ENCODE measurements around the gene HNRNPLL. TPM values are rescaled to one million over a fixed set of nuclear protein-coding genes. Genes with fewer than 3 reads are reported as not detected.

The HNRNPLL gene
- total and polyA plus RNA-seq, 4 experiments from 2014 or later: 71.2 to 105 (median 88.9) TPM

GRCh38 chr2:38602136-38602731, 494 bp downstream of the HNRNPLL start:
- no peaks in the 10 kb centered on the region for H3K36me3 ChIP-seq (ENCODE audit: insufficient read depth, low read length)
- H3K27ac ChIP-seq (ENCODE audit: low read depth, low read length): peak overlapping the region; percentile 89
- intact Hi-C loops (cut with micrococcal nuclease): loop anchor here (5.0 to 10.0 kb wide), 2 partner anchors 140 to 523 kb away; partner anchors contain the start of gene SOS1
- DNase-seq: peak in 4 of 5 donors; percentile 34 to 57 (median 46)
- H3K9me3 Mint-ChIP-seq: no peaks in the 10 kb centered on the region
- H3K36me3 Mint-ChIP-seq: peaks cover 0 to 20% of the 10 kb centered on the region in 2 donors
- peak overlapping the region; percentile 64 to 71 for H3K4me3 ChIP-seq (ENCODE audit: low read length in 2 of 2)
- no peaks in the 10 kb centered on the region for H3K9me3 ChIP-seq (ENCODE audit: control insufficient read depth in 1 of 2, low read length in 2 of 2)
- H3K4me1 Mint-ChIP-seq: peaks cover 26 to 49% (median 39%) of the 10 kb centered on the region in 4 donors
- no peaks in the 10 kb centered on the region for H3K27me3 ChIP-seq (ENCODE audit: insufficient read depth, low read length)
- H3K27me3 Mint-ChIP-seq: peaks cover 0 to 2% of the 10 kb centered on the region in 2 donors
- ChIA-PET CTCF (ENCODE audit: partially characterized antibody) (interaction anchor here (1.0 to 14.1 kb wide), 20 partner anchors 8 to 139 kb away, joined by 3 to 268 read pairs (median 10); partner anchors contain the start of gene GALM), POLR2A (ENCODE audit: partially characterized antibody) (interaction anchor here (0.8 to 19.5 kb wide), 28 partner anchors 7 to 526 kb away, joined by 3 to 332 read pairs (median 9); partner anchors contain the start of genes GALM and SRSF7)
- peak overlapping the region; percentile 81 to 95 (median 88) for H3K27ac Mint-ChIP-seq
- peak overlapping the region; percentile 86 to 98 (median 97) for H3K4me3 Mint-ChIP-seq
- peaks cover 44% of the 10 kb centered on the region for H3K4me1 ChIP-seq (ENCODE audit: insufficient read depth, low read length)

- peaks cover 48% of the 10 kb centered on the region for H3K4me1 ChIP-seq (ENCODE audit: insufficient read depth, low read length)
- H3K36me3 ChIP-seq (ENCODE audit: insufficient read depth, low read length): no peaks in the 10 kb centered on the region
- CTCF ChIA-PET (ENCODE audit: partially characterized antibody): interaction anchor here (0.9 to 14.1 kb wide), 21 partner anchors 8 to 147 kb away, joined by 3 to 268 read pairs (median 8); partner anchors contain the start of gene GALM
- peak overlapping the region; percentile 81 to 95 (median 88) for H3K27ac Mint-ChIP-seq
- H3K27me3 Mint-ChIP-seq: peaks cover 0 to 2% of the 10 kb centered on the region in 2 donors
- peak overlapping the region; percentile 89 for H3K27ac ChIP-seq (ENCODE audit: low read depth, low read length)
- H3K27me3 ChIP-seq (ENCODE audit: insufficient read depth, low read length): no peaks in the 10 kb centered on the region
- peak overlapping the region; percentile 86 to 98 (median 97) for H3K4me3 Mint-ChIP-seq
- H3K9me3 Mint-ChIP-seq: no peaks in the 10 kb centered on the region
- DNase-seq: peak in 1 of 5 donors; percentile 35
- POLR2A ChIA-PET (ENCODE audit: partially characterized antibody): interaction anchor here (0.7 to 19.5 kb wide), 29 partner anchors 7 to 527 kb away, joined by 3 to 332 read pairs (median 9); partner anchors contain the start of genes GALM and SRSF7
- peak overlapping the region; percentile 64 to 71 for H3K4me3 ChIP-seq (ENCODE audit: low read length in 2 of 2)
- H3K36me3 Mint-ChIP-seq: peaks cover 0 to 20% of the 10 kb centered on the region in 2 donors
- no peaks in the 10 kb centered on the region for H3K9me3 ChIP-seq (ENCODE audit: control insufficient read depth in 1 of 2, low read length in 2 of 2)
- intact Hi-C loops (cut with micrococcal nuclease): loop anchor here (5.0 to 10.0 kb wide), 2 partner anchors 141 to 523 kb away; partner anchors contain the start of gene SOS1
- H3K4me1 Mint-ChIP-seq: peaks cover 32 to 55% (median 45%) of the 10 kb centered on the region in 4 donors
Observed at GRCh38 chr2:38601463-38602135, 1.1 kb downstream of the HNRNPLL start.

DNA sequence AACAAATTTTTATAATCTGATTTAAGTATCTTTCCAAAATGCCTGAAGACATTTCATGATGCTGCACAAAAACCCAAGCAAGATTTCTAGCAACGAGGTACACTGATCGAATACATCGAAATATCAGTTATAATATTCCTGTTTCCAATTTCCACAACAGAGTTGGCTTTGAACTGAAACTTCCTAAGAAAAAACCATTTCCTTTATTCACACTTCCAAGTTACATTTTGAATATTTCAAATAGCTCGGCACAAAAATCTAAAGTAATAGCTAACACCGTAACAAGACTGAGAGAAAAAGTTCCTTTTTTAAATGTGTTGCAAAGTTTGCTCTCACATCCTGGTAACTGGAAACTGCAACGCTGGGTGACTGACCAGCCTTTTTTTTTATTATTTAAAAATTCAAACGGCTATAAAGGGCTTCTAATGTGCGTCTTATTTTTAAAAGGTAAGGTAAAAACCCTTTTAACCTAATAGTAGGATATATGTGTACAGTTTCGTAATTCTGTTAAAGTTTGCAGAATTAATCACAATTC, 1.7 kb downstream of the HNRNPLL start:
- H3K4me1 ChIP-seq (ENCODE audit: insufficient read depth, low read length): peaks cover 54% of the 10 kb centered on the region
- H3K36me3 ChIP-seq (ENCODE audit: insufficient read depth, low read length): no peaks in the 10 kb centered on the region
- H3K27me3 Mint-ChIP-seq: peaks cover 0 to 2% of the 10 kb centered on the region in 2 donors
- H3K4me1 Mint-ChIP-seq: peaks cover 32 to 61% (median 50%) of the 10 kb centered on the region in 4 donors
- H3K36me3 Mint-ChIP-seq: peaks cover 0 to 20% of the 10 kb centered on the region in 2 donors
- ChIA-PET POLR2A (ENCODE audit: partially characterized antibody) (interaction anchor here (0.7 to 19.5 kb wide), 23 partner anchors 11 to 528 kb away, joined by 3 to 332 read pairs (median 9); partner anchors contain the start of genes GALM and SRSF7), CTCF (ENCODE audit: partially characterized antibody) (interaction anchor here (0.9 to 14.1 kb wide), 18 partner anchors 11 to 148 kb away, joined by 3 to 268 read pairs (median 8); partner anchors contain the start of gene GALM)
- H3K4me3 Mint-ChIP-seq: peak overlapping the region; percentile 86 to 98 (median 97)
- no peaks in the 10 kb centered on the region for H3K9me3 Mint-ChIP-seq
- peak overlapping the region; percentile 64 to 71 for H3K4me3 ChIP-seq (ENCODE audit: low read length in 2 of 2)
- peak overlapping the region; percentile 81 to 97 (median 92) for H3K27ac Mint-ChIP-seq
- no peaks in the 10 kb centered on the region for H3K9me3 ChIP-seq (ENCODE audit: control insufficient read depth in 1 of 2, low read length in 2 of 2)
- H3K27ac ChIP-seq (ENCODE audit: low read depth, low read length): peak overlapping the region; percentile 89
- H3K27me3 ChIP-seq (ENCODE audit: insufficient read depth, low read length): no peaks in the 10 kb centered on the region
- intact Hi-C loops (cut with micrococcal nuclease): loop anchor here (5.0 to 10.0 kb wide), 2 partner anchors 141 to 524 kb away; partner anchors contain the start of gene SOS1
- peak in 1 of 5 donors; percentile 14 for DNase-seq

DNA sequence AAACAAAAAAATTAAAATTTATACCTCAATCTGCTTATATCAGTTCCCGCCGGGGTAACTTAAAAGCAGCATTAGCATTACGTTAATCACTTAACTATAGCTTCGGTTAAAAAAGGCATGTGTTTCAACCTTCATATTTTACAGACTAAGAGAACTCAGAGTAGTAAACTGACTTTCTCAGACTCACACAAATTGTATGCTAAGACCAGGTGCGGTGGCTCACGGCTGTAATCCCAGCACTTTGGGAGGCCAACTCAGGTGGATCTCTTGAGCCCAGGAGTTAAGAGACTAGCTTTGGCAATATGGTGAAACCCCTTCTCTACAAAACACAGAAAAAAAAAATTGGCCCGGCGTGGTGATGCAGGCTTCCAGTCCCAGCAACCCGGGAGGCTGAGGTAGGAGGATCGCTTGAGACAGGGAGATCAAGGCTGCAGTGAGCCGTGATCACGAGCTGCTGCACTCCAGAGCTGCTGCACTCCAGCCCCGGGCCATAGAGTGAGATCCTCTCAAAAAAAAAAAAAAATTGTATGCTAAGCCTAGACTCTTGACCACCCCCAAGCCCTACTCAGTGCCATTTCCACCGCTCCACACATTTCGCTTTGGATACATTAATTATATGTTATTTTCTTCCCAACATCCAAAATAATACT, 2.4 kb downstream of the HNRNPLL start:
- H3K4me1 Mint-ChIP-seq: peaks cover 36 to 64% (median 51%) of the 10 kb centered on the region in 4 donors
- peak overlapping the region; percentile 64 to 71 for H3K4me3 ChIP-seq (ENCODE audit: low read length in 2 of 2)
- intact Hi-C loops (cut with micrococcal nuclease): loop anchor here (5.0 to 10.0 kb wide), 2 partner anchors 142 to 524 kb away; partner anchors contain the start of gene SOS1

DNA sequence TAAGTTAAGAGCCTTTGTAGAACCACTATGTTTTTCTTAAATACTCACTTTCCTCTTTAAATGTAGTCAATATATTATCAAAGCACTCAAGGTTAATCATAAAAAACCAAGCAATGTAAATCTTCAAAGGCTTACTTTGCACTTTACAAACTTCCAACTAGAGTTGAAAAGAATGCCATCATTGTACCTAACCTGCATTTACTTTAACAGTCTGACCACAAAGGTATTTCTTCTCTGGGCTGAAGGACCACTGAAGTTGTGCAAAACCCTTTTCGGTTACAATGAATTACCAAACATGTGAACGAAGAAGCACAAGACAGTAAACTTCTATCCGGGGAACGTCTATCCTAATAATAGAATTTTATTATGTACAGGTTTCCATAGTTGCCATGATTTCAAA, 3.0 kb downstream of the HNRNPLL start:
- Mint-ChIP-seq H3K4me1 (peaks cover 36 to 64% (median 50%) of the 10 kb centered on the region in 4 donors), H3K36me3 (peaks cover 0 to 20% of the 10 kb centered on the region in 2 donors), H3K4me3 (peak overlapping the region; percentile 86 to 98 (median 97)), H3K27me3 (peaks cover 0 to 2% of the 10 kb centered on the region in 2 donors), H3K27ac (peak overlapping the region; percentile 81 to 97 (median 92)), H3K9me3 (peaks cover 0 to 2% (median 0%) of the 10 kb centered on the region in 8 donors)
- Histone ChIP-seq H3K4me3 (ENCODE audit: low read length in 2 of 2) (peak overlapping the region; percentile 64 to 71), H3K9me3 (ENCODE audit: control insufficient read depth in 1 of 2, low read length in 2 of 2) (no peaks in the 10 kb centered on the region), H3K27ac (ENCODE audit: low read depth, low read length) (peak overlapping the region; percentile 89), H3K36me3 (ENCODE audit: insufficient read depth, low read length) (no peaks in the 10 kb centered on the region), H3K4me1 (ENCODE audit: insufficient read depth, low read length) (peaks cover 56% of the 10 kb centered on the region), H3K27me3 (ENCODE audit: insufficient read depth, low read length) (no peaks in the 10 kb centered on the region)
- ChIA-PET CTCF (ENCODE audit: partially characterized antibody) (interaction anchor here (1.6 to 14.1 kb wide), 8 partner anchors 10 to 141 kb away, joined by 4 to 268 read pairs (median 22); partner anchors contain the start of gene GALM), POLR2A (ENCODE audit: partially characterized antibody) (interaction anchor here (1.2 to 19.5 kb wide), 13 partner anchors 14 to 150 kb away, joined by 4 to 332 read pairs (median 42); partner anchors contain the start of genes GALM and SRSF7)
- peak in 1 of 5 donors; percentile 35 for DNase-seq
- intact Hi-C loops (cut with micrococcal nuclease): loop anchor here (5.0 to 10.0 kb wide), 2 partner anchors 143 to 525 kb away; partner anchors contain the start of gene SOS1

More for the DNA sequence above, 2.4 kb downstream of the HNRNPLL start:
- CTCF ChIA-PET (ENCODE audit: partially characterized antibody): interaction anchor here (0.9 to 14.1 kb wide), 13 partner anchors 11 to 148 kb away, joined by 3 to 268 read pairs (median 10); partner anchors contain the start of gene GALM
- peaks cover 54% of the 10 kb centered on the region for H3K4me1 ChIP-seq (ENCODE audit: insufficient read depth, low read length)
- Mint-ChIP-seq H3K27me3 (peaks cover 0 to 2% of the 10 kb centered on the region in 2 donors), H3K27ac (peak overlapping the region; percentile 81 to 97 (median 92)), H3K9me3 (no peaks in the 10 kb centered on the region), H3K36me3 (peaks cover 0 to 20% of the 10 kb centered on the region in 2 donors), H3K4me3 (peak overlapping the region; percentile 86 to 98 (median 97))
- no peaks in the 10 kb centered on the region for H3K9me3 ChIP-seq (ENCODE audit: control insufficient read depth in 1 of 2, low read length in 2 of 2)
- POLR2A ChIA-PET (ENCODE audit: partially characterized antibody): interaction anchor here (0.7 to 19.5 kb wide), 16 partner anchors 11 to 149 kb away, joined by 3 to 332 read pairs (median 28); partner anchors contain the start of genes GALM and SRSF7
- H3K36me3 ChIP-seq (ENCODE audit: insufficient read depth, low read length): no peaks in the 10 kb centered on the region
- no peaks in the 10 kb centered on the region for H3K27me3 ChIP-seq (ENCODE audit: insufficient read depth, low read length)
- H3K27ac ChIP-seq (ENCODE audit: low read depth, low read length): peak overlapping the region; percentile 89
- peak in 1 of 5 donors; percentile 36 for DNase-seq

GRCh38 chr2:38598991-38599295, 3.8 kb downstream of the HNRNPLL start:
- H3K9me3 Mint-ChIP-seq: peaks cover 0 to 2% (median 0%) of the 10 kb centered on the region in 8 donors
- H3K4me1 Mint-ChIP-seq: peaks cover 31 to 61% (median 46%) of the 10 kb centered on the region in 4 donors
- H3K27ac ChIP-seq (ENCODE audit: low read depth, low read length): peak overlapping the region; percentile 89
- no peaks in the 10 kb centered on the region for H3K9me3 ChIP-seq (ENCODE audit: control insufficient read depth in 1 of 2, low read length in 2 of 2)
- H3K27me3 Mint-ChIP-seq: peaks cover 0 to 2% of the 10 kb centered on the region in 2 donors
- no peaks in the 10 kb centered on the region for H3K27me3 ChIP-seq (ENCODE audit: insufficient read depth, low read length)
- H3K4me3 Mint-ChIP-seq: peak overlapping the region; percentile 86 to 98 (median 97)
- CTCF ChIA-PET (ENCODE audit: partially characterized antibody): interaction anchor here (0.9 to 14.1 kb wide), 14 partner anchors 10 to 149 kb away, joined by 3 to 268 read pairs (median 4); partner anchors contain the start of gene GALM
- H3K4me1 ChIP-seq (ENCODE audit: insufficient read depth, low read length): peaks cover 57% of the 10 kb centered on the region
- intact Hi-C loops (cut with micrococcal nuclease): loop anchor here (1.0 kb wide), 1 partner anchor 10 kb away; no protein-coding TSS in a partner anchor
- no peak for DNase-seq
- H3K4me3 ChIP-seq (ENCODE audit: low read length in 2 of 2): peak overlapping the region; percentile 20 to 71
- H3K27ac Mint-ChIP-seq: peak overlapping the region; percentile 81 to 97 (median 91)
- H3K36me3 Mint-ChIP-seq: peaks cover 0 to 20% of the 10 kb centered on the region in 2 donors
- POLR2A ChIA-PET (ENCODE audit: partially characterized antibody): interaction anchor here (0.8 to 19.5 kb wide), 15 partner anchors 13 to 151 kb away, joined by 3 to 332 read pairs (median 7); partner anchors contain the start of genes GALM and SRSF7
- H3K36me3 ChIP-seq (ENCODE audit: insufficient read depth, low read length): no peaks in the 10 kb centered on the region
